Large intestine (tissue), 3 donors: ENCODE measurements around the gene LSM12. TPM values are rescaled to one million over a fixed set of nuclear protein-coding genes. Genes with fewer than 3 reads are reported as not detected.
"Not testable (repeated sequence)": the region's sequence is repeated elsewhere in the genome, so short reads cannot be mapped to it uniquely, and the experiment has no call there.

Experiments
- DNase-seq, 2 donors: peaks; one replicate each; pipeline versions ENCODE4 v3.0.0 to v3.0.0-alpha.2; 2013
- H3K27ac ChIP-seq: one replicate; pipeline ENCODE4 v1.5.1; 2013; ENCODE audit warnings: low read length
- H3K27me3 ChIP-seq: 2 replicates; pipeline ENCODE4 v1.6.1; 2013; ENCODE audit warnings: low read length; ENCODE audit not compliant: control insufficient read depth, insufficient read depth
- H3K36me3 ChIP-seq: 2 replicates; pipeline ENCODE4 v1.6.1; 2013; ENCODE audit warnings: low read length; ENCODE audit not compliant: control insufficient read depth, insufficient read depth
- H3K4me1 ChIP-seq: one replicate; pipeline ENCODE4 v1.6.1; 2013; ENCODE audit warnings: low read length; ENCODE audit not compliant: control insufficient read depth, insufficient read depth
- H3K4me3 ChIP-seq: one replicate; pipeline ENCODE4 v1.5.1; 2013; ENCODE audit warnings: low read length
- H3K9me3 ChIP-seq: one replicate; pipeline ENCODE4 v1.6.1; 2013; ENCODE audit warnings: mild to moderate bottlenecking, low read depth, low read length, moderate library complexity; ENCODE audit not compliant: control insufficient read depth
- WGBS: methylation state at CpG from one replicate; pipeline ENCODE4 v1.1.5; 2013; ENCODE audit warnings: low lambda C conversion rate; ENCODE audit not compliant: insufficient coverage; 5-methylcytosine and 5-hydroxymethylcytosine counted together
- polyA plus RNA-seq: library from polyadenylated mRNA; unstranded; fragments of 120-200 nt; gene quantifications from one replicate; pipeline ENCODE4 v1.2.1, GENCODE V29; 2013

The LSM12 gene
- polyA plus RNA-seq, 1 donor, result 31.5 TPM

- no peak for DNase-seq
- 82% methylated on average over 2 of the region's 10 CpGs for WGBS
Observed at GRCh38 chr17:44063704-44064639, 2.5 kb downstream of the LSM12 start.

DNA sequence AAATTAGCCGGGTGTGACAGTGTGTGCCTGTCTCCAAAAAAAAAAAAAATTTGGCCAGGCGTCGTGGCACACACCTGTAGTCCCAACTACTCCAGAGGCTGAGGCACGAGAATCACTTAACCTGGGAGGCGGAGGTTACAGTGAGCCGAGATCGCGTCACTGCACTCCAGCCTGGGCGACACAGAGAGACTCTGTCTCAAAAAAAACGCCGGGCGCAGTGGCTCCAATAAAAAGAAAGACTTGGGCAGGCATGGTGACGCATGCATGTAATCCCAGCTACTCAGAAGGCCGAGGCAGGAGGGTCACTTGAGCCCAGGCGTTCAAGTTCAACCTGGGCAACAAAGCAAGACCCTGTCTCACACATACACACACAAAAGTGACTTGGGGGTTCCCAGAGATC is 3.6 kb downstream of the LSM12 start:
- H3K4me1 ChIP-seq, result peaks cover 18% of the 10 kb centered on the region
- no peaks in the 10 kb centered on the region for H3K27me3 ChIP-seq
- no peak overlapping the region for H3K27ac ChIP-seq
- no peak for DNase-seq
- no CpG with 5 or more reads among the region's 15 CpGs for WGBS
- no peaks in the 10 kb centered on the region for H3K9me3 ChIP-seq
- H3K4me3 ChIP-seq, result no peak overlapping the region
- peaks cover 43% of the 10 kb centered on the region for H3K36me3 ChIP-seq

More at GRCh38 chr17:44063704-44064639, 2.5 kb downstream of the LSM12 start:
- Histone ChIP-seq H3K27me3 (no peaks in the 10 kb centered on the region), H3K27ac (no peak overlapping the region), H3K36me3 (peaks cover 35% of the 10 kb centered on the region), H3K4me1 (peaks cover 18% of the 10 kb centered on the region), H3K9me3 (no peaks in the 10 kb centered on the region), H3K4me3 (no peak overlapping the region)

DNA sequence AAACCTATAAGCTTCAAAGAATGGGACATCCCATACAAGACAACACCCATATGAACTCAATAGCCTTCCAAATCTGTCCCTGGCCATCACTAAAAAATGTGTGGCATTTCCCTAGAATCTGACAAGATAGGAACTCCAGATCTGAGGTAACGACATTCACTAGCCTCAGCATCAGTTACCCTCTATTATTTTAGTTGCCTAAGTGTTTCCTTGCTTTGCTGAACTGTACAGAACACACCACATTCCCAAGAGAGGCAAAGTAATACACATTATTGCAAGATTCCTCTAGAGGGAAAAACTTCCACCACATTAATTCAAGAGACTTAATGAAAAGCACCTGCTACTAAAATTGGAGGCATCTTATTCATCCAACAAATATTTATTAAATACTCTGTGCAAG is 5.0 kb downstream of the LSM12 start:
- H3K27ac ChIP-seq, result no peak overlapping the region
- H3K4me1 ChIP-seq, result peaks cover 9% of the 10 kb centered on the region
- WGBS, result no CpG with 5 or more reads among the region's 1 CpG
- no peak overlapping the region for H3K4me3 ChIP-seq
- no peaks in the 10 kb centered on the region for H3K27me3 ChIP-seq
- H3K9me3 ChIP-seq, result no peaks in the 10 kb centered on the region
- H3K36me3 ChIP-seq, result peaks cover 47% of the 10 kb centered on the region
- no peak for DNase-seq

DNA sequence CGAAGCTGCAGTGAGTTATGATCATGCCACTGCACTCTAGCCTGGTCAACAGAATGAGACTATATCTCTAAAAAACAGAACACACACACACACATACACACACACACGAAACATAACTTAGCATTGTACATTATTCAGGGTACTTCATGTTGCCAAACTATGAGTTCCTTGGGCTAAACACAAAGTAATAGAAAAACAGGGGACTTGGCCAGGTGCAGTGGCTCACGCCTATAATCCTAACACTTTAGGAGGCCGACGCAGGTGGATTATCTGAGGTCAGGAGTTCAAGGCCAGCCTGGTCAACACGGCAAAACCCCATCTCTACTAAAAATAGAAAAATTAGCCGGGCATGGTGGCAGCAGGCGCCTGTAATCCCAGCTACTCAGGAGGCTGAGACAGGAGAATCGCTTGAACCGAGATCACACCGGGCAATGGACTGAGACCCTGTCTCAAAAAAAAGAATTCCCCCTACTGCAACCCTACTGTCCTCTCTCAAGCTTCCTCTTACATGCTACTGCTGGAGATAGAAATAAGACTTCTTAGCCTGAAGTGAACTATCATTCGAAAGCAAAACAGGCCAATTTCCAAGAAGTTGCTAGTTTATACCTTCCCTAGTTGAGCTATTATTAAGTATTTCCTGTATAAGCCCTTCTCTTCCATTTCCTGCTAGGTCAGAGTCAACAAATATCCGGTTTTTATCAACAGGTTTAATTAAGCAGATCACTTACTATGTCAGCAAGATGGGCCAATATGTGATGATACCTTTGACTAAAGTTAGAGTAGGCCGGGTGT is 7.2 kb downstream of the LSM12 start:
- 100% methylated on average over 1 of the region's 14 CpGs for WGBS
- Histone ChIP-seq H3K36me3 (peaks cover 60% of the 10 kb centered on the region), H3K9me3 (no peaks in the 10 kb centered on the region), H3K27me3 (no peaks in the 10 kb centered on the region), H3K27ac (no peak overlapping the region), H3K4me1 (no peaks in the 10 kb centered on the region), H3K4me3 (no peak overlapping the region)
- DNase-seq, result no peak

DNA sequence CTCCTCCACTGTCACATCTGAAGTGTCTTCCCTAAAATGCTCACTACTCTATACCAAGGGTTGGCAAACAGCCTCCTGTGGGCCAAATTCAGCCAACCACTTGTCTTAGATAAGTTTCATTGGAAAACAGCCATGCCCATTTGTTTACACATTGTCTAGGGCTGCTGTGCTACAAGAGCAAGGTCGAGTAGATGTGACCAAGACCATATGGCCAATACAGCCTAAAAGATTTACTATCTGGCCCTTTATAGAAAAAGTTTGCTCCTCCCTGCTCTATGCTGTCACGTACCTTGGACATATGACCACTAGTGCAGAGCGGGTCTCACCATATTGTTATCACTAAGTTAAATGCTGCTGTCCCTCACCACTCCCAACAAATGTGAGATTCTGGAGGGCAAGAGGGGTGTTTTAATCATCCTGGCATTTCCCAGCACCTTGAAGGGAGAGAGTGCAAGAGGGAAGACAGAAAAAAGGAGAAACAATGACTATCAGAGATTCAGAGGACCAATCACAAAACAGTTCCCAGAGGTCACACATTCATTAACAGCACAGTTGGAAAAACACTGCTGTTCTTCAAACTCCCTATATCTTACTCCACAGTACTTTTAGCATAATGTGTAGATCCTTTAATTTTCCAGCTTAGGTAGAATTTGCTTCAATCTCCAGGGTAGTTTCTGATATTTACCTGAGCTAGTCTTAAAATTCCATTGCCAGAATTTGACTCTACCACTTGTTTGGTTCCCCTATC is 13.2 kb downstream of the LSM12 start:
- Histone ChIP-seq H3K27me3 (no peaks in the 10 kb centered on the region), H3K9me3 (no peaks in the 10 kb centered on the region), H3K27ac (no peak overlapping the region), H3K36me3 (peaks cover 66% of the 10 kb centered on the region), H3K4me1 (no peaks in the 10 kb centered on the region), H3K4me3 (no peak overlapping the region)
- WGBS, result no CpG with 5 or more reads among the region's 3 CpGs
- DNase-seq, result no peak

DNA sequence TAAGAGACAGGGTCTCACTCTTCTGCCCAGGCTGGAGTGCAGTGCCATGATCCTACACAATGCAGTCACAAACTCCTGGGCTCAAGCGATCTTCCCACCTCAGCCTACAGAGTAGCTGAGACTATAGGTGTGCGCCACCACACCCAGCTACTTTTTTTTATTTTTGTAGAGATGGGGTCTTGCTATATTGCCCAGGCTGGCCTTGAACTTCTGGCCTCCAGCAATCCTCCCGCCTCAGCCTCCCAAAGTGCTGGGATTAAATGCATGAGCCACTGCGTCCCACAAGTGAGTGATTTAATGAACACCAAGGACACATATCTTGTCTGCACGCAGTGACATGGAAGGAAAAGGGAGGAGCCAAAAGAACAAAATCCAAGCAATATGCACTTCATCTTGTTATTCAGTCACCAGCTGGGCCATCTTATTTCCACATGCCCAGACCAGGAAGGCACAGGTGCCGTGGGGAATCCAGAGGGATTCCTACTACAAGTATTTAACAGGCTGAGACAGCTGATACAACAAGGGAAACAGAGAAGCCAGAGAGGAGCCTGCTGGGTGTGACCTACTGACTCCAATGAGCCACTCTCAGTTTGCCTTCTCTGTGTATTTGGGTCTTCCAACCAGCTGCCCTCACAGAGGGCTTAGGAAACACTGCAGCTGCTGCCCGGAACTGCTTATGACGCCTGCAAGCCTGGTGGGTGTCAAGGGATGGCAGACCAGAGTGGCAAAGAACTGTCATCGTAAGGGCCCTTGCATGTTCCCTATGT is 17.0 kb downstream of the LSM12 start:
- WGBS, result no CpG with 5 or more reads among the region's 9 CpGs
- Histone ChIP-seq H3K4me3 (no peak overlapping the region), H3K27ac (no peak overlapping the region), H3K9me3 (no peaks in the 10 kb centered on the region), H3K4me1 (no peaks in the 10 kb centered on the region), H3K36me3 (peaks cover 59% of the 10 kb centered on the region), H3K27me3 (no peaks in the 10 kb centered on the region)
- DNase-seq, result no peak

DNA sequence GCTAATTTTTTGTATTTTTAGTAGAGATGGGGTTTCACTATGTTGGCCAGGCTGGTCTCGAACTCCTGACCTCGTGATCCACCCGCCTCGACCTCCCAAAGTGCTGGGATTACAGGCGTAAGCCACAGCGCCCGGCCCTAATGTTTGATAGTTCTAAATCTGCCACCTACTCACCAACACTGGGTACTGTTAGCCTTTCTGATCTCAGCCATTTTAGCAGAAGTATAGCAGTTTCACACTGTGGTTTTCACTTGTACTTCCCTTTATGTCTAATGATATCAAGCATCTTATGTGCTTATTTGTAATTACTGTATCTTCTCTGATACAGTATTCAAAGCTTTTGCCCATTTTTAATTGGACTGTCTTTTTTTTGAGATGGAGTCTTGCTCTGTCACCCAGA is 19.6 kb downstream of the LSM12 start:
- not testable (repeated sequence) for H3K4me3 ChIP-seq, H3K27me3 ChIP-seq, H3K4me1 ChIP-seq, H3K9me3 ChIP-seq, H3K27ac ChIP-seq, DNase-seq
- no CpG with 5 or more reads among the region's 7 CpGs for WGBS
- peaks cover 48% of the 10 kb centered on the region for H3K36me3 ChIP-seq

DNA sequence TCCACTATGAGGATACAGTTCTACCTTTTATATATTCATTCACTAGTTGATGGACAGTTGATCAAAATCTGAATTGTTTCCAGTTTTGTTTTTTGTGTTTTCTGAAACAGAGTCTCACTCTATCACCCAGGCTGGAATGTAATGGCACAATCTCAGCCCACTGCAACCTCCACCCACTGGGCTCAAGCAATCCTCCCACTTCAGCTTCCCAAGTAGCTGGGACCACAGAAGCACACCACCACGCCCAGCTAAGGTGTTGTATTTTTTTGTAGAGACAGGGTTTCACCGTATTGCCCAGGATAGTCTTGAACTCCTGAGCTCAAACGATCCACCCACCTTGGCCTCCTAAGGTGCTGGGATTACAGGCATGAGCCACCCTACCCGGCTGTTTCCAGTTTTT is 21.0 kb downstream of the LSM12 start:
- no peaks in the 10 kb centered on the region for H3K27me3 ChIP-seq
- no CpG with 5 or more reads among the region's 4 CpGs for WGBS
- peaks cover 34% of the 10 kb centered on the region for H3K36me3 ChIP-seq
- H3K4me3 ChIP-seq, result no peak overlapping the region
- no peaks in the 10 kb centered on the region for H3K4me1 ChIP-seq
- H3K27ac ChIP-seq, result no peak overlapping the region
- H3K9me3 ChIP-seq, result no peaks in the 10 kb centered on the region
- no peak for DNase-seq

GRCh38 chr17:44044071-44044470 is 22.4 kb downstream of the LSM12 start:
- no peak overlapping the region for H3K27ac ChIP-seq
- H3K4me1 ChIP-seq, result peaks cover 4% of the 10 kb centered on the region

More at GRCh38 chr17:44044071-44044470, 22.4 kb downstream of the LSM12 start:
- peaks cover 27% of the 10 kb centered on the region for H3K36me3 ChIP-seq
- no peak overlapping the region for H3K4me3 ChIP-seq
- H3K27me3 ChIP-seq, result no peaks in the 10 kb centered on the region
- DNase-seq, result no peak
- H3K9me3 ChIP-seq, result no peaks in the 10 kb centered on the region
- WGBS, result no CpG with 5 or more reads among the region's 1 CpG
